Body of pancreas (tissue), 4 donors: ENCODE results near the gene MMP24OS.

Experiments used
- CTCF ChIP-seq, 7 experiments: fragments of 450-650 bp in 4 of 7; fragments of 200-600 bp in 3 of 7; sonication (generic) in 3 of 7; IDR thresholded peaks; one replicate each; pipeline ENCODE4 v1.5.1; 2016 to 2019; ENCODE audit warnings: antibody characterized with exemption in 7 of 7
- POLR2A ChIP-seq, 3 donors: fragments of 450-650 bp; IDR thresholded peaks; one replicate each; pipeline ENCODE4 v1.6.1; 2016; ENCODE audit warnings: antibody characterized with exemption in 3 of 3, mild to moderate bottlenecking in 2 of 3

DNA sequence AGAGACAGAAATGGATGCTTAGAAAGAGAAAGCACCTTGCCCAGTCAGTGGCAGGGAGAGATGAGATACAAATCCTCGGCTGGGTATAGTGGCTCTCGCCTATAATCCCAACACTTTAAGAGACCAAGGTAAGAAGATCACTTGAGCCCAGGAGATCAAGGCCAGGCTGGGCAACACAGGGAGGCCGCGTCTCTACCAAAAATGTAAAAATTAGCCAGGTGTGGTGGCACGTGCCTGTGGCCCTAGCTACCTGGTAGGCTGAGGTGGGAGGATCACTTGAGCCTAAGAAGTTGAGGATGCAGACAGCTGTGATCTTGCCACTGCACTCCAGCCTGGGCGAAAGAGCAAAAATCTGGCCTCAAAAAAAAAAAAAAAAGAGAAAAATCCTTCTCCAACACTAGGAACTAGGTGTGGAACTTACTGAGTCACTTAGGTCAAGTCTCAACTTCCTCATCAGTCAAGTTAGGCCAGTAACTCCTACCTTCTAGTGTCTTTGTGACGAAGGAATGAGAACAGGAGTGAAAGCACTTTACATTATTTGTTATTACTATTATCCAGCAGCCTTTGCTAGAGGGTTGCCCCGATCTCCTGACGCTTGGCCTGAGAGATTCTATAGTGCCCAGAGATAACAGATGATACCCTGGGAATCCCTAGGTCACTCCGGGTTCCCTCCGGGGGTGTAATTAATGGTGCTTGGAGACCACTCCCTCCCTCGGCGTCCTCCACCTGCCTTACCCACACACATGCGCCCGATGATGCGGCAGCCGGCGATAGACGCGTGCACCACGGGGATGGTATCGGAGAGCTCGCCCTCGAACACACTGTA lies 5.7 kb upstream of the MMP24OS start:
- no peak for TF ChIP-seq CTCF (IDR thresholded peaks at IDR 0.05)
- TF ChIP-seq POLR2A (IDR thresholded peaks at IDR 0.05) = no peak
